Endothelial cell of umbilical vein (primary cell): ENCODE measurements around the gene JCAD.

Experiments used
- FOS ChIP-seq: IDR thresholded peaks from 2 replicates; pipeline ENCODE4 v1.6.1; 2011; ENCODE audit warnings: mild to moderate bottlenecking, low read length, moderate library complexity, borderline replicate concordance; ENCODE audit not compliant: insufficient read depth
- TF ChIP-seq, protein P1 (sequence below), 2 donors: IDR thresholded peaks; 1 replicate in 1 of 2; 2 replicates in 1 of 2; pipeline ENCODE4 v1.5.1; 2011; ENCODE audit warnings: low read length in 2 of 2, mild to moderate bottlenecking in 2 of 2, moderate library complexity in 2 of 2, control low read depth in 1 of 2, inconsistent platforms in 1 of 2, low read depth in 1 of 2; ENCODE audit not compliant: insufficient read depth in 1 of 2; ENCODE audit errors: extremely low read depth in 1 of 2

DNA sequence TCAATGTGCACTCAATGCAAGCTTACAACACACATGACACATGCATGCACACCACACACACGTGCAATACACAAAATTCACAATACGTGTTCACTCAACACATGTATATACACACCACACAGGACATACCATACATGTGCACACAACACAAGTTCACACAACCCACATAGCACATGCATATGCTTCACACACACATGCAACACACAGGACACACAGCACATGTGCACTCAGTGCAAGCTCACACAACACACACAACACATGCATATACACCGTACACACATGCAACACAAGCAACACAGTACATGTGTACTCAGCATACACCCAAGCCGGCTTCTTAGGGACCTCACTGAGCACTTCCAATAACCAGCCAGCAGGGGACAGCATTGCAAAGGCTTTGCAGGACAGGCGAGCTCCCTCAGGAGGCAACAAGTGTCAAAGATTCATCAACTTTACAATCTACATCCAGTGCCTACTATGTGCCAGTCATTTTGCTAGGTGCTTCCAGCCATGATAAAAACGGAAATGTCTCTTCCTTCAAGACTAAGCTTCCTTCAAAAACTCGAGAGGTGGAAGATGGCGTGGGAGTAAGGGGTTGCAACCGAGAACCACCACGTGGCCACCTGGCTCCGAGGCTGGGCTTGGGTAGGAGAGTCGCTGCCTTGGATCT is 61.1 kb downstream of the JCAD start:
- TF ChIP-seq, protein P1, sequence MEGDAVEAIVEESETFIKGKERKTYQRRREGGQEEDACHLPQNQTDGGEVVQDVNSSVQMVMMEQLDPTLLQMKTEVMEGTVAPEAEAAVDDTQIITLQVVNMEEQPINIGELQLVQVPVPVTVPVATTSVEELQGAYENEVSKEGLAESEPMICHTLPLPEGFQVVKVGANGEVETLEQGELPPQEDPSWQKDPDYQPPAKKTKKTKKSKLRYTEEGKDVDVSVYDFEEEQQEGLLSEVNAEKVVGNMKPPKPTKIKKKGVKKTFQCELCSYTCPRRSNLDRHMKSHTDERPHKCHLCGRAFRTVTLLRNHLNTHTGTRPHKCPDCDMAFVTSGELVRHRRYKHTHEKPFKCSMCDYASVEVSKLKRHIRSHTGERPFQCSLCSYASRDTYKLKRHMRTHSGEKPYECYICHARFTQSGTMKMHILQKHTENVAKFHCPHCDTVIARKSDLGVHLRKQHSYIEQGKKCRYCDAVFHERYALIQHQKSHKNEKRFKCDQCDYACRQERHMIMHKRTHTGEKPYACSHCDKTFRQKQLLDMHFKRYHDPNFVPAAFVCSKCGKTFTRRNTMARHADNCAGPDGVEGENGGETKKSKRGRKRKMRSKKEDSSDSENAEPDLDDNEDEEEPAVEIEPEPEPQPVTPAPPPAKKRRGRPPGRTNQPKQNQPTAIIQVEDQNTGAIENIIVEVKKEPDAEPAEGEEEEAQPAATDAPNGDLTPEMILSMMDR (IDR thresholded peaks at IDR 0.05; ENCODE audit: extremely low read depth in 1 of 2, insufficient read depth in 1 of 2, low read depth in 1 of 2, low read length in 2 of 2): peak; percentile 98
- no peak for TF ChIP-seq FOS
